ELR (cell line): ENCODE results near the gene RABEP1.
A peak's percentile ranks its signal among the peaks of the same experiment; 100 is the strongest.

ENCODE experiments used
- DNase-seq: peaks from one replicate; pipeline ENCODE4 v3.0.0-alpha.2; 2015; ENCODE audit warnings: low read depth

The RABEP1 gene

GRCh38 chr17:5272322-5272721 is 9.8 kb upstream of the RABEP1 start:
- DNase-seq: peak; percentile 41

- DNase-seq: peak; percentile 46
Measured at GRCh38 chr17:5282642-5283217, 646 bp downstream of the RABEP1 start.

GRCh38 chr17:5283571-5284315 is 1.7 kb downstream of the RABEP1 start:
- DNase-seq: peak; percentile 14

- DNase-seq: no peak
Measured at GRCh38 chr17:5284681-5285080, 2.6 kb downstream of the RABEP1 start.

- DNase-seq: peak; percentile 52
Measured at GRCh38 chr17:5286846-5287245, 4.8 kb downstream of the RABEP1 start.

- DNase-seq: no peak
Measured at GRCh38 chr17:5291683-5292350, 9.7 kb downstream of the RABEP1 start.

GRCh38 chr17:5297245-5297644 is 15.2 kb downstream of the RABEP1 start:
- DNase-seq: peak; percentile 17

- DNase-seq: no peak
Measured at GRCh38 chr17:5299383-5299782, 17.3 kb downstream of the RABEP1 start.

GRCh38 chr17:5304636-5305035 is 22.6 kb downstream of the RABEP1 start:
- peak; percentile 39 for DNase-seq

GRCh38 chr17:5309851-5310250 is 27.8 kb downstream of the RABEP1 start:
- DNase-seq: no peak

GRCh38 chr17:5325851-5326250 is 43.8 kb downstream of the RABEP1 start:
- DNase-seq: no peak

- no peak for DNase-seq
Measured at GRCh38 chr17:5329784-5330557, 47.9 kb downstream of the RABEP1 start.

GRCh38 chr17:5330981-5331380 is 48.9 kb downstream of the RABEP1 start:
- DNase-seq: peak; percentile 54

- DNase-seq: peak; percentile 54
Measured at GRCh38 chr17:5331506-5331905, 49.4 kb downstream of the RABEP1 start.

GRCh38 chr17:5344914-5345313 is 62.8 kb downstream of the RABEP1 start:
- DNase-seq: no peak

- no peak for DNase-seq
Measured at GRCh38 chr17:5352681-5353289, 70.7 kb downstream of the RABEP1 start.

- DNase-seq: no peak
Measured at GRCh38 chr17:5354310-5354709, 72.2 kb downstream of the RABEP1 start.

GRCh38 chr17:5354886-5355415 is 72.9 kb downstream of the RABEP1 start:
- DNase-seq: no peak

GRCh38 chr17:5355421-5356129 is 73.5 kb downstream of the RABEP1 start:
- DNase-seq: no peak

- DNase-seq: no peak
Measured at GRCh38 chr17:5361426-5361825, 79.3 kb downstream of the RABEP1 start.

GRCh38 chr17:5362162-5362811 is 80.2 kb downstream of the RABEP1 start:
- DNase-seq: no peak
